Suprapubic skin (tissue), 4 donors: ENCODE results near the gene COL3A1. TPM values are rescaled to one million over a fixed set of nuclear protein-coding genes. Genes with fewer than 3 reads are reported as not detected.

Source experiments
- DNase-seq, 2 donors: peaks; one replicate each; pipeline ENCODE4 v3.0.0-alpha.2; 2019; ENCODE audit warnings: low spot score in 2 of 2
- H3K27ac ChIP-seq: fragments of 200-600 bp; sonication (generic); one replicate; pipeline ENCODE4 v1.5.1; 2019
- H3K27me3 ChIP-seq: fragments of 200-600 bp; sonication (generic); one replicate; pipeline ENCODE4 v1.5.1; 2019
- H3K36me3 ChIP-seq: fragments of 200-600 bp; sonication (generic); one replicate; pipeline ENCODE4 v1.5.1; 2019
- H3K4me1 ChIP-seq: fragments of 200-600 bp; sonication (generic); one replicate; pipeline ENCODE4 v1.5.1; 2019
- H3K4me3 ChIP-seq: fragments of 200-600 bp; sonication (generic); one replicate; pipeline ENCODE4 v1.5.1; 2019; ENCODE audit warnings: mild to moderate bottlenecking
- H3K9me3 ChIP-seq: fragments of 200-600 bp; sonication (generic); one replicate; pipeline ENCODE4 v1.5.1; 2019
- EP300 ChIP-seq: sonication (generic); formaldehyde crosslinking; IDR thresholded peaks from one replicate; pipeline ENCODE4 v1.6.1; 2017; ENCODE audit warnings: antibody characterized with exemption
- POLR2A ChIP-seq, 2 donors: fragments of 450-650 bp; IDR thresholded peaks; one replicate each; pipeline ENCODE4 v1.6.1; 2017; ENCODE audit warnings: antibody characterized with exemption in 2 of 2, mild to moderate bottlenecking in 2 of 2, moderate library complexity in 2 of 2
- POLR2AphosphoS5 ChIP-seq, 3 donors: sonication (generic); formaldehyde crosslinking; IDR thresholded peaks; one replicate each; pipeline ENCODE4 v1.6.1; 2017; ENCODE audit warnings: antibody characterized with exemption in 3 of 3
- WGBS: methylation state at CpG from one replicate; pipeline ENCODE4 v1.1.5; 2018; 5-methylcytosine and 5-hydroxymethylcytosine counted together
- total RNA-seq, 4 donors: library from RNA; depleted of rRNA; stranded (reverse); fragments of >200 nt; gene quantifications; one replicate each; pipeline ENCODE4 v1.1.0, GENCODE V29; 2016
- TF ChIP-seq, protein P1 (sequence below), 2 donors: fragments of 200-600 bp in 1 of 2; fragments of 450-650 bp in 1 of 2; sonication (generic) in 1 of 2; IDR thresholded peaks; one replicate each; pipeline ENCODE4 v1.5.1; 2016 to 2019; ENCODE audit warnings: antibody characterized with exemption in 2 of 2, mild to moderate bottlenecking in 1 of 2, moderate library complexity in 1 of 2

Gene COL3A1
- total RNA-seq, 4 donors from 2014 or later, result 19.2 to 73.2 (median 54.9) TPM

DNA sequence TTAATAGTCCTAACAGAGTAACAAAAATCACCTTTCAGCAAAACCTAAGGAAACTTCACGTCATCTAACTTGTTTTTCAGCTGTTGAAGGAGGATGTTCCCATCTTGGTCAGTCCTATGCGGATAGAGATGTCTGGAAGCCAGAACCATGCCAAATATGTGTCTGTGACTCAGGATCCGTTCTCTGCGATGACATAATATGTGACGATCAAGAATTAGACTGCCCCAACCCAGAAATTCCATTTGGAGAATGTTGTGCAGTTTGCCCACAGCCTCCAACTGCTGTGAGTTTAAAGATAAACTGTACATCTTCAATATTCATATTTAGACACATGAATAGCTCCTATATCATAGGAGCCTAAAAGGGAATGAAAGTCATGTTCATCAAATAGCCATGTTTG is 10.5 kb downstream of the COL3A1 start:
- TF ChIP-seq POLR2AphosphoS5 (IDR thresholded peaks at IDR 0.05) (peak in 2 of 3 donors; percentile 8 to 43), POLR2A (IDR thresholded peaks at IDR 0.05) (no peak)
- 53% methylated on average over 5 of the region's 5 CpGs for WGBS
- DNase-seq, result no peak
- H3K27me3 ChIP-seq, result no peaks in the 10 kb centered on the region
- no peaks in the 10 kb centered on the region for H3K9me3 ChIP-seq
- peaks cover 6% of the 10 kb centered on the region for H3K4me1 ChIP-seq
- peak overlapping the region; percentile 72 for H3K27ac ChIP-seq
- H3K36me3 ChIP-seq, result no peaks in the 10 kb centered on the region
- no peak overlapping the region for H3K4me3 ChIP-seq

DNA sequence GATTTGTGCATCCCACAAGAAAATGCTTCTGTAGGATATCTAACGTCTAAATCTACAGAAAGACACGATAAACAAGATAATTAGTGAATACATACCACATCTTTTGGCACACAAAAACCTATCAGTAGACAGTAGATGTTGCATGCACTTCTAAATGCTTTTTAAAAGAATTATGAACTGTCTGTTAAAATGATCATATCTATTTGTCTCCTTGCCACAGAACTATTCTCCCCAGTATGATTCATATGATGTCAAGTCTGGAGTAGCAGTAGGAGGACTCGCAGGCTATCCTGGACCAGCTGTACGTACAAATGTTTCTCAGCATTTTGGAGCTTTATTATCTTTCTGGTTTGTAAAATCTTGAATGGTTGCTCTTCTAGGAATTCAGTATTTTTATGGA is 12.7 kb downstream of the COL3A1 start:
- 32% methylated on average over 4 of the region's 4 CpGs for WGBS
- TF ChIP-seq POLR2A (IDR thresholded peaks at IDR 0.05), result no peak
- DNase-seq, result no peak
- H3K9me3 ChIP-seq, result no peaks in the 10 kb centered on the region
- H3K27me3 ChIP-seq, result no peaks in the 10 kb centered on the region
- no peak overlapping the region for H3K27ac ChIP-seq
- H3K4me3 ChIP-seq, result no peak overlapping the region
- no peaks in the 10 kb centered on the region for H3K36me3 ChIP-seq
- peaks cover 6% of the 10 kb centered on the region for H3K4me1 ChIP-seq

DNA sequence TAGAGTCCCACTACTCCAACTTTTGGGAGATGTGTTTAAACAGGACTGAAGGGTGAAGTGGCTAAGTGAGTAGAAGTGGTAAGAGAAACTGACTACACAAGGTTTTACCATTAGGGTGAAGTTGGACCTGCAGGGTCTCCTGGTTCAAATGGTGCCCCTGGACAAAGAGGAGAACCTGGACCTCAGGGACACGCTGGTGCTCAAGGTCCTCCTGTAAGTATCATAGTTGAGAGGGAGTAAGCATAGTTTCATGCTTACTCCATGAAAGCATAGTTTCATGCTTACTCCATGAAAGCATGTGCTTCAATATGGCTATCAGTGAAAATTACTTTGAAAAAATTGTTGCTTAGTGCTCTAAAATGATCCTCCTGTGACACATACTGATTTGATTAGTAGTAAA is 19.1 kb downstream of the COL3A1 start:
- no peak for DNase-seq
- H3K27me3 ChIP-seq, result no peaks in the 10 kb centered on the region
- 80% methylated on average over 1 of the region's 1 CpG for WGBS
- peaks cover 27% of the 10 kb centered on the region for H3K36me3 ChIP-seq
- H3K9me3 ChIP-seq, result no peaks in the 10 kb centered on the region
- H3K4me3 ChIP-seq, result no peak overlapping the region
- no peak overlapping the region for H3K27ac ChIP-seq
- H3K4me1 ChIP-seq, result no peaks in the 10 kb centered on the region
- no peak for TF ChIP-seq EP300
- TF ChIP-seq, protein P1, sequence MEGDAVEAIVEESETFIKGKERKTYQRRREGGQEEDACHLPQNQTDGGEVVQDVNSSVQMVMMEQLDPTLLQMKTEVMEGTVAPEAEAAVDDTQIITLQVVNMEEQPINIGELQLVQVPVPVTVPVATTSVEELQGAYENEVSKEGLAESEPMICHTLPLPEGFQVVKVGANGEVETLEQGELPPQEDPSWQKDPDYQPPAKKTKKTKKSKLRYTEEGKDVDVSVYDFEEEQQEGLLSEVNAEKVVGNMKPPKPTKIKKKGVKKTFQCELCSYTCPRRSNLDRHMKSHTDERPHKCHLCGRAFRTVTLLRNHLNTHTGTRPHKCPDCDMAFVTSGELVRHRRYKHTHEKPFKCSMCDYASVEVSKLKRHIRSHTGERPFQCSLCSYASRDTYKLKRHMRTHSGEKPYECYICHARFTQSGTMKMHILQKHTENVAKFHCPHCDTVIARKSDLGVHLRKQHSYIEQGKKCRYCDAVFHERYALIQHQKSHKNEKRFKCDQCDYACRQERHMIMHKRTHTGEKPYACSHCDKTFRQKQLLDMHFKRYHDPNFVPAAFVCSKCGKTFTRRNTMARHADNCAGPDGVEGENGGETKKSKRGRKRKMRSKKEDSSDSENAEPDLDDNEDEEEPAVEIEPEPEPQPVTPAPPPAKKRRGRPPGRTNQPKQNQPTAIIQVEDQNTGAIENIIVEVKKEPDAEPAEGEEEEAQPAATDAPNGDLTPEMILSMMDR (IDR thresholded peaks at IDR 0.05), result no peak
- TF ChIP-seq POLR2A (IDR thresholded peaks at IDR 0.05), result no peak
- no peak for TF ChIP-seq POLR2AphosphoS5 (IDR thresholded peaks at IDR 0.05)

DNA sequence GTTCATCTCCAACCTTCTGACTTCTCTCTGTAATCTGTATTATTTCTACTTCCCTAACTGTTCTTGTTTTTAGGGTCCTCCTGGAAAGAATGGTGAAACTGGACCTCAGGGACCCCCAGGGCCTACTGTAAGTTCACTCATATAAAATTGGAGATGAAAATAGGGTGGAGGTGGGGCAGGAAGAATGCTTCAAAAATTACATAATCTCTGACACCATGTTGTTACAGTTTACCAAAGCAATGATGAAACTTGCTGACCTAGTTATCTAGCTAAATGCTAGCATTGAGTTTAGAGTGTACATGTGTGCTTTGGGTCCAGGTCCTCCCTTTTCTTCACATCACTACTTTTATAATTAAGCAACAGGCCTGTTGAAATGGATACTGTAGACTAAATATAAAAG is 23.1 kb downstream of the COL3A1 start:
- Histone ChIP-seq H3K4me1 (no peaks in the 10 kb centered on the region), H3K27ac (peak overlapping the region; percentile 51), H3K9me3 (no peaks in the 10 kb centered on the region), H3K27me3 (no peaks in the 10 kb centered on the region), H3K4me3 (no peak overlapping the region), H3K36me3 (peaks cover 36% of the 10 kb centered on the region)
- DNase-seq, result no peak
- TF ChIP-seq, protein P1 (IDR thresholded peaks at IDR 0.05), result no peak
- TF ChIP-seq EP300, result no peak
- no peak for TF ChIP-seq POLR2AphosphoS5 (IDR thresholded peaks at IDR 0.05)
- no peak for TF ChIP-seq POLR2A (IDR thresholded peaks at IDR 0.05)

DNA sequence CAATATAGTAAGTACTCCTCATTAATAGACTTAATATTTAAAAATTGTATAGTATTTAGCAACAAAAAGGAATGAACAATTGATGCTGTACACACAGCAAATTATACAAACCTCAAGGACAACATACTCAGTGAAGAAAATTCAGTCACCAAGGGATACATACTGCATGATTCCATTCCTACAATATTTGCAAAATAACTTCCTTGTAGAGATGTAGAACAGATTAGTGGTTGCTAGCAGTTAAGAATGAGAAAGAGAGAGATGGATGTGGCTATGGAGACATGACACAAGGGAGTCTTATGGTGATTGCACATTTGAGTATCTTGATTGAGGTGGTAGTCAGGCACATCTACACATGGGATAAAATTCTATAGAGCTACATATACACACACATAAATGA is 26.0 kb downstream of the COL3A1 start:
- H3K27ac ChIP-seq, result no peak overlapping the region
- DNase-seq, result no peak
- H3K9me3 ChIP-seq, result no peaks in the 10 kb centered on the region
- no peaks in the 10 kb centered on the region for H3K27me3 ChIP-seq
- no peaks in the 10 kb centered on the region for H3K4me1 ChIP-seq
- no peak overlapping the region for H3K4me3 ChIP-seq
- H3K36me3 ChIP-seq, result peaks cover 23% of the 10 kb centered on the region
- TF ChIP-seq EP300, result no peak
- no peak for TF ChIP-seq POLR2AphosphoS5 (IDR thresholded peaks at IDR 0.05)
- TF ChIP-seq, protein P1 (IDR thresholded peaks at IDR 0.05), result no peak
- no peak for TF ChIP-seq POLR2A (IDR thresholded peaks at IDR 0.05)

DNA sequence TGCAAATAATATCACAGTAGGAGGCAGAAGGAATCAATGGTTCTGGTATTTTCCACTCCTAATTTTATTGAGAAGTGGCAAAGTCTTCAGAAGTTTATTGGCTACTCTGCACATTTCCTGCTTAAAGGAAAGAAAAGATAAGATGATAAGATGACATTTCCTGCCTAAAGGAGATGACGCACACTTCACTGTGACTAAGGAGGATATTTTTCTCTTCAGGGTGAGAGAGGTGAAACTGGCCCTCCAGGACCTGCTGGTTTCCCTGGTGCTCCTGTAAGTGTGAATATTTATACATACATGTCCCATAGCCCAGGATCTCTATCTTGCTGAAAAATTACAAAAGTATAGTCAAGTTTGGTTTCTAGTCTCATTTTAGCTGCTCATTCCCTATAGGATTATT is 27.9 kb downstream of the COL3A1 start:
- no peak overlapping the region for H3K4me3 ChIP-seq
- no peaks in the 10 kb centered on the region for H3K27me3 ChIP-seq
- TF ChIP-seq POLR2A (IDR thresholded peaks at IDR 0.05) (no peak), POLR2AphosphoS5 (IDR thresholded peaks at IDR 0.05) (no peak), EP300 (no peak)
- TF ChIP-seq, protein P1 (IDR thresholded peaks at IDR 0.05), result no peak
- no peak for DNase-seq
- no peaks in the 10 kb centered on the region for H3K4me1 ChIP-seq
- H3K9me3 ChIP-seq, result no peaks in the 10 kb centered on the region
- peaks cover 28% of the 10 kb centered on the region for H3K36me3 ChIP-seq
- 35% methylated on average over 1 of the region's 1 CpG for WGBS
- no peak overlapping the region for H3K27ac ChIP-seq
